Endodermal cell (in vitro differentiated cells): ENCODE results near the gene CNIH3. TPM values are rescaled to one million over a fixed set of nuclear protein-coding genes. Genes with fewer than 3 reads are reported as not detected.

Experiments
- DNase-seq: peaks from one replicate; pipeline ENCODE4 v3.0.0-alpha.2; 2017
- H3K27ac ChIP-seq: 2 replicates; pipeline ENCODE4 v1.5.1; 2013; ENCODE audit warnings: mild to moderate bottlenecking, low read depth, low read length, moderate library complexity
- H3K27me3 ChIP-seq: 2 replicates; pipeline ENCODE4 v1.6.1; 2013; ENCODE audit warnings: mild to moderate bottlenecking, low read length, moderate library complexity; ENCODE audit not compliant: insufficient read depth, control insufficient read depth, poor library complexity, severe bottlenecking
- H3K36me3 ChIP-seq: 2 replicates; pipeline ENCODE4 v1.7.0; 2013; ENCODE audit warnings: mild to moderate bottlenecking, low read length, moderate library complexity; ENCODE audit not compliant: control insufficient read depth, insufficient read depth
- H3K4me1 ChIP-seq: one replicate; pipeline ENCODE4 v1.7.0; 2013; ENCODE audit warnings: low read length; ENCODE audit not compliant: control insufficient read depth, insufficient read depth
- H3K4me3 ChIP-seq: 2 replicates; pipeline ENCODE4 v1.5.1; 2013; ENCODE audit warnings: mild to moderate bottlenecking, low read length, moderate library complexity
- H3K9ac ChIP-seq: 2 replicates; pipeline ENCODE4 v1.6.1; 2013; ENCODE audit warnings: mild to moderate bottlenecking, low read length, moderate library complexity; ENCODE audit not compliant: poor library complexity, severe bottlenecking; ENCODE audit errors: extremely low read depth
- H3K9me3 ChIP-seq: 2 replicates; pipeline ENCODE4 v1.6.1; 2013; ENCODE audit warnings: mild to moderate bottlenecking, low read length, moderate library complexity; ENCODE audit not compliant: control insufficient read depth
- H3K27ac Mint-ChIP-seq: 2 replicates; pipeline ENCODE4 v1.8.0; 2020; ENCODE audit warnings: mixed read lengths
- H3K27me3 Mint-ChIP-seq: 2 replicates; pipeline ENCODE4 v1.8.0; 2021; ENCODE audit warnings: mild to moderate bottlenecking, mixed read lengths; ENCODE audit not compliant: insufficient read depth
- H3K36me3 Mint-ChIP-seq: 2 replicates; pipeline ENCODE4 v1.8.0; 2020; ENCODE audit warnings: low read depth, mixed read lengths
- H3K4me1 Mint-ChIP-seq: 2 replicates; pipeline ENCODE4 v1.8.0; 2020; ENCODE audit warnings: mixed read lengths
- H3K4me3 Mint-ChIP-seq: 2 replicates; pipeline ENCODE4 v1.8.0; 2020; ENCODE audit warnings: mild to moderate bottlenecking, moderate library complexity, mixed read lengths
- H3K9me3 Mint-ChIP-seq: 2 replicates; pipeline ENCODE4 v1.8.0; 2020; ENCODE audit warnings: mild to moderate bottlenecking, mixed read lengths
- WGBS, 2 experiments: methylation state at CpG; one replicate each; pipeline versions ENCODE4 v1.1.5 to v1.1.7; 2013; ENCODE audit warnings: missing lambda C conversion rate in 2 of 2, mixed read lengths in 1 of 2; ENCODE audit not compliant: insufficient coverage in 1 of 2, insufficient read length in 1 of 2; 5-methylcytosine and 5-hydroxymethylcytosine counted together
- total RNA-seq, 2 donors: library from RNA; stranded (reverse); fragmentation: NEBNext Ultra II Directional in 1 of 2; extraction: Animal tissue kit (Norgen Biotek cat#: 25700) in 1 of 2; gene quantifications; 2 replicates in 1 of 2; 3 replicates in 1 of 2; pipeline ENCODE4 v1.2.1, GENCODE V29; 2021
- TF ChIP-seq, protein P1 (sequence below): fragments of 200-600 bp; sonication (generic); conservative IDR thresholded peaks from 2 replicates; pipeline ENCODE4 v1.5.0; 2021; ENCODE audit warnings: antibody characterized with exemption, mild to moderate bottlenecking

Gene CNIH3
- total RNA-seq, 2 donors from 2014 or later, result 4.5 to 6.6 TPM

DNA sequence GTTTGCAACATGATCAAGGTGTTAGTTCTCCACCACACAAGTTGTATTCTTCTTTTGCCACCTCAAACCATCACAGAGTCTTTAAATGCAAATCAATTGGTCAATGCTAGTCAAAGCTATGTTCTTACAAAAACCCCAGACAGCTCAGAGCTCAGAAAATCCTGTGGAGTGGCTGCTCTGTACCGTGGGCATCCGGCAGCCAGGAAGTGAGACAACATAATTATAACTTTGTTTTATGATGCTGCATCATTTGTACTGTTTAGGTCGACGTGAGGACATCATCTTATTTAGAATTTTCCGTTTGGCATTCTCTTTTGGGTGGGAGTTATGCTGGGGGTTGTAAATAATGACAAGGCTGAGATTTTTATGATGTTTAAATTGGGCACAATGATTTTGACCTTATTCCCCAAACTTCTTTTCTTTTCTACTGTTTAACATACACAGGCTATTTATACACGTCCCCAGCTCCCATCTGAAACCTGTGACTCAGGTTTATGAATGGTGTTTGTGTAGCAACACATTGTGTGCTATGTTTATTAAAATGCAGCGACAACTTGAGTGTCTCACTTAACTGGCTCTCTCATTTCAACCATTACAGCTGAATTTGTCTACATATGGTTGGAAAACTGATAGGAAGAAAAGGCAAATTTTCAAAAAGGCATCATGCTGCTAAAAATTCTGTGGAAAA lies 124.0 kb downstream of the CNIH3 start:
- H3K4me1 ChIP-seq, result no peaks in the 10 kb centered on the region
- H3K27me3 ChIP-seq, result no peaks in the 10 kb centered on the region
- no peaks in the 10 kb centered on the region for H3K9me3 ChIP-seq

DNA sequence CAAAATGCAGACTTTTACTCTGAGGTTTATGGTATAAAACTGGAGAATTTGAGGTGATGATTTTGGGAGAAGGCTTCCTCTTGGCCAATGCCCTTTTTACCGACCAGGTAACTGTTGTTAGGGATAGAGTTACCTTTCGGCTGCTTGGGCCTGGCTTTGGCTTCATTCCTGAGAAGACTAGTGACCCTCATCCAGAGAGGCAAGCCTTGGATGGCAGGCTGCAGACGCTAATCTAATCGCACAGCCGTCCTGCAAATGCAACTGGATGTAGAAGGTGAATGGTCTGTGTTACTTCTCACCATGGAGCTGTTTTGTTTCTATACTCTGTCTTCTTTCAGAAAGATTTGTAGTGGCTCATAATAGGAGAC lies 124.6 kb downstream of the CNIH3 start:
- TF ChIP-seq, protein P1, sequence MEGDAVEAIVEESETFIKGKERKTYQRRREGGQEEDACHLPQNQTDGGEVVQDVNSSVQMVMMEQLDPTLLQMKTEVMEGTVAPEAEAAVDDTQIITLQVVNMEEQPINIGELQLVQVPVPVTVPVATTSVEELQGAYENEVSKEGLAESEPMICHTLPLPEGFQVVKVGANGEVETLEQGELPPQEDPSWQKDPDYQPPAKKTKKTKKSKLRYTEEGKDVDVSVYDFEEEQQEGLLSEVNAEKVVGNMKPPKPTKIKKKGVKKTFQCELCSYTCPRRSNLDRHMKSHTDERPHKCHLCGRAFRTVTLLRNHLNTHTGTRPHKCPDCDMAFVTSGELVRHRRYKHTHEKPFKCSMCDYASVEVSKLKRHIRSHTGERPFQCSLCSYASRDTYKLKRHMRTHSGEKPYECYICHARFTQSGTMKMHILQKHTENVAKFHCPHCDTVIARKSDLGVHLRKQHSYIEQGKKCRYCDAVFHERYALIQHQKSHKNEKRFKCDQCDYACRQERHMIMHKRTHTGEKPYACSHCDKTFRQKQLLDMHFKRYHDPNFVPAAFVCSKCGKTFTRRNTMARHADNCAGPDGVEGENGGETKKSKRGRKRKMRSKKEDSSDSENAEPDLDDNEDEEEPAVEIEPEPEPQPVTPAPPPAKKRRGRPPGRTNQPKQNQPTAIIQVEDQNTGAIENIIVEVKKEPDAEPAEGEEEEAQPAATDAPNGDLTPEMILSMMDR, result no peak
- WGBS, 2 experiments, result 96 to 100% methylated on average over 3 to 5 of the region's 5 CpGs
- Mint-ChIP-seq H3K27me3 (peaks cover 2% of the 10 kb centered on the region), H3K4me3 (no peak overlapping the region), H3K9me3 (no peaks in the 10 kb centered on the region), H3K4me1 (peaks cover 42% of the 10 kb centered on the region), H3K36me3 (no peaks in the 10 kb centered on the region), H3K27ac (no peak overlapping the region)
- no peaks in the 10 kb centered on the region for H3K9me3 ChIP-seq
- no peaks in the 10 kb centered on the region for H3K36me3 ChIP-seq
- no peak for DNase-seq
- no peak overlapping the region for H3K4me3 ChIP-seq
- H3K27ac ChIP-seq, result no peak overlapping the region
- no peaks in the 10 kb centered on the region for H3K27me3 ChIP-seq
- no peaks in the 10 kb centered on the region for H3K4me1 ChIP-seq
- no peak overlapping the region for H3K9ac ChIP-seq

More for the DNA sequence above, 124.0 kb downstream of the CNIH3 start:
- TF ChIP-seq, protein P1, result no peak
- DNase-seq, result no peak
- Histone ChIP-seq H3K4me3 (no peak overlapping the region), H3K36me3 (no peaks in the 10 kb centered on the region), H3K27ac (no peak overlapping the region), H3K9ac (no peak overlapping the region)
- no peak overlapping the region for H3K4me3 Mint-ChIP-seq
- H3K27ac Mint-ChIP-seq, result no peak overlapping the region
- no peaks in the 10 kb centered on the region for H3K9me3 Mint-ChIP-seq
- peaks cover 41% of the 10 kb centered on the region for H3K4me1 Mint-ChIP-seq
- H3K27me3 Mint-ChIP-seq, result peaks cover 2% of the 10 kb centered on the region
- H3K36me3 Mint-ChIP-seq, result no peaks in the 10 kb centered on the region
- WGBS, 2 experiments, result 84 to 90% methylated on average over 2 to 7 of the region's 7 CpGs

DNA sequence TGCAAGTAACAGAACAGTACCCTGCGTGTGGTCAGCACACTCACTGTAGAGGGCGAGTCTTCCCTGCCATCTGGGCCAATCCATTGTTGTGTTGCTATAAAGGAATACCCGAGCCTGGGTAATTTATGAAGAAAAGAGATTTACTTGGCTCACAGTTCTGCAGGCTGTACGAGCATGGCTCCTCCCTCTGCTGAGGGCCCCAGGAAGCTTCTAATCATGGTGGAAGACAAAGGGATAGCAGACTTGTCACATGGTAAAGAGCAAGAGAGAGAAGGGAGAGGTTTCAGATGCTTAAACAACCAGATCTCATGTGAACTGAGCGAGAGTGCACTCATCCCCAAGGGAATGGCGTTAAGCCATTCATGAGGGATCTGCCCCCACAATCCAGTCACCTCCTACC lies 126.2 kb downstream of the CNIH3 start:
- Histone ChIP-seq H3K27me3 (no peaks in the 10 kb centered on the region), H3K9ac (no peak overlapping the region), H3K9me3 (no peaks in the 10 kb centered on the region), H3K4me3 (no peak overlapping the region), H3K36me3 (no peaks in the 10 kb centered on the region), H3K27ac (no peak overlapping the region), H3K4me1 (no peaks in the 10 kb centered on the region)
- Mint-ChIP-seq H3K4me1 (peaks cover 30% of the 10 kb centered on the region), H3K9me3 (no peaks in the 10 kb centered on the region), H3K36me3 (no peaks in the 10 kb centered on the region), H3K4me3 (no peak overlapping the region), H3K27me3 (no peaks in the 10 kb centered on the region), H3K27ac (no peak overlapping the region)
- TF ChIP-seq, protein P1, result no peak
- no peak for DNase-seq
- 86 to 88% methylated on average over 4 to 6 of the region's 6 CpGs for WGBS, 2 experiments
